HEK293 (cell line): Measurements from ENCODE around the gene PEX14.

Source experiments
- AEBP2 ChIP-seq: fragments of 450-650 bp; formaldehyde crosslinking; IDR thresholded peaks from 2 replicates; pipeline ENCODE4 v1.5.1; 2016; ENCODE audit warnings: missing biosample characterization, missing genetic modification characterization, borderline replicate concordance
- EGR2 ChIP-seq: fragments of 450-650 bp; formaldehyde crosslinking; IDR thresholded peaks from 2 replicates; pipeline ENCODE4 v1.5.1; 2016; ENCODE audit warnings: low read depth, missing biosample characterization, missing genetic modification characterization
- GLI4 ChIP-seq: fragments of 450-650 bp; formaldehyde crosslinking; IDR thresholded peaks from 2 replicates; pipeline ENCODE4 v1.5.1; 2016; ENCODE audit warnings: missing biosample characterization, missing genetic modification characterization
- KLF1 ChIP-seq: fragments of 450-650 bp; formaldehyde crosslinking; IDR thresholded peaks from 2 replicates; pipeline ENCODE4 v1.5.1; 2016; ENCODE audit warnings: missing biosample characterization, missing genetic modification characterization
- KLF17 ChIP-seq: fragments of 450-650 bp; formaldehyde crosslinking; IDR thresholded peaks from 2 replicates; pipeline ENCODE4 v1.5.1; 2016; ENCODE audit warnings: missing biosample characterization, missing genetic modification characterization
- PRDM1 ChIP-seq: fragments of 450-650 bp; formaldehyde crosslinking; IDR thresholded peaks from 2 replicates; pipeline ENCODE4; 2016; ENCODE audit warnings: missing biosample characterization, missing genetic modification characterization
- SALL2 ChIP-seq: fragments of 450-650 bp; formaldehyde crosslinking; IDR thresholded peaks from 2 replicates; pipeline ENCODE4 v1.5.0; 2017; ENCODE audit warnings: missing biosample characterization, mild to moderate bottlenecking, missing genetic modification characterization, borderline replicate concordance
- SCRT1 ChIP-seq: fragments of 450-650 bp; formaldehyde crosslinking; IDR thresholded peaks from 2 replicates; pipeline ENCODE4 v1.5.1; 2016; ENCODE audit warnings: missing biosample characterization, missing genetic modification characterization, borderline replicate concordance
- SP7 ChIP-seq: fragments of 450-650 bp; formaldehyde crosslinking; IDR thresholded peaks from 2 replicates; pipeline ENCODE4 v1.5.1; 2016; ENCODE audit warnings: missing biosample characterization, missing genetic modification characterization
- ZBTB20 ChIP-seq: fragments of 450-650 bp; formaldehyde crosslinking; IDR thresholded peaks from 2 replicates; pipeline ENCODE4 v1.5.1; 2016; ENCODE audit warnings: missing biosample characterization, missing genetic modification characterization
- ZBTB48 ChIP-seq: fragments of 450-650 bp; formaldehyde crosslinking; IDR thresholded peaks from 2 replicates; pipeline ENCODE4 v1.5.1; 2016; ENCODE audit warnings: missing biosample characterization, missing genetic modification characterization
- ZFP3 ChIP-seq: fragments of 450-650 bp; formaldehyde crosslinking; IDR thresholded peaks from 2 replicates; pipeline ENCODE4 v1.5.1; 2016; ENCODE audit warnings: low read depth, missing biosample characterization, missing genetic modification characterization
- ZNF140 ChIP-seq: fragments of 450-650 bp; formaldehyde crosslinking; IDR thresholded peaks from 2 replicates; pipeline ENCODE4 v1.5.1; 2016; ENCODE audit warnings: missing biosample characterization, missing genetic modification characterization
- ZNF18 ChIP-seq: fragments of 450-650 bp; formaldehyde crosslinking; IDR thresholded peaks from 2 replicates; pipeline ENCODE4 v1.5.1; 2016; ENCODE audit warnings: missing biosample characterization, missing genetic modification characterization
- ZNF221 ChIP-seq: fragments of 450-650 bp; formaldehyde crosslinking; IDR thresholded peaks from 2 replicates; pipeline ENCODE4 v1.5.1; 2017; ENCODE audit warnings: missing biosample characterization, missing genetic modification characterization, borderline replicate concordance
- ZNF223 ChIP-seq: fragments of 450-650 bp; formaldehyde crosslinking; IDR thresholded peaks from 2 replicates; pipeline ENCODE4 v1.5.1; 2016; ENCODE audit warnings: missing biosample characterization, missing genetic modification characterization
- ZNF292 ChIP-seq: fragments of 450-650 bp; formaldehyde crosslinking; IDR thresholded peaks from 2 replicates; pipeline ENCODE4 v1.5.1; 2016; ENCODE audit warnings: low read depth, missing biosample characterization, missing genetic modification characterization, borderline replicate concordance
- ZNF341 ChIP-seq: fragments of 450-650 bp; formaldehyde crosslinking; IDR thresholded peaks from 2 replicates; pipeline ENCODE4; 2016; ENCODE audit warnings: low read depth, missing biosample characterization, missing genetic modification characterization
- ZNF362 ChIP-seq: fragments of 450-650 bp; formaldehyde crosslinking; IDR thresholded peaks from 2 replicates; pipeline ENCODE4 v1.5.1; 2016; ENCODE audit warnings: missing biosample characterization, missing genetic modification characterization
- ZNF423 ChIP-seq: fragments of 450-650 bp; formaldehyde crosslinking; IDR thresholded peaks from 2 replicates; pipeline ENCODE4 v1.5.1; 2016; ENCODE audit warnings: missing biosample characterization, missing genetic modification characterization
- ZNF473 ChIP-seq: fragments of 450-650 bp; formaldehyde crosslinking; IDR thresholded peaks from 2 replicates; pipeline ENCODE4 v1.5.1; 2017; ENCODE audit warnings: missing biosample characterization, missing genetic modification characterization
- ZNF501 ChIP-seq: fragments of 450-650 bp; formaldehyde crosslinking; IDR thresholded peaks from 2 replicates; pipeline ENCODE4 v1.5.1; 2016; ENCODE audit warnings: missing biosample characterization, missing genetic modification characterization
- ZNF510 ChIP-seq: fragments of 450-650 bp; formaldehyde crosslinking; IDR thresholded peaks from 2 replicates; pipeline ENCODE4 v1.5.1; 2018; ENCODE audit warnings: mild to moderate bottlenecking, missing genetic modification characterization, missing biosample characterization; ENCODE audit not compliant: insufficient replicate concordance
- ZNF530 ChIP-seq: fragments of 450-650 bp; formaldehyde crosslinking; IDR thresholded peaks from 2 replicates; pipeline ENCODE4 v1.5.1; 2016; ENCODE audit warnings: low read depth, missing biosample characterization, missing genetic modification characterization
- ZNF555 ChIP-seq: fragments of 450-650 bp; formaldehyde crosslinking; conservative IDR thresholded peaks from 2 replicates; pipeline ENCODE4 v1.5.1; 2017; ENCODE audit warnings: missing biosample characterization, mild to moderate bottlenecking, missing genetic modification characterization, inconsistent platforms
- ZNF560 ChIP-seq: fragments of 450-650 bp; formaldehyde crosslinking; IDR thresholded peaks from 2 replicates; pipeline ENCODE4 v1.5.1; 2017; ENCODE audit warnings: missing biosample characterization, missing genetic modification characterization, borderline replicate concordance
- ZNF561 ChIP-seq: fragments of 450-650 bp; IDR thresholded peaks from 2 replicates; pipeline ENCODE4 v1.5.1; 2018; ENCODE audit warnings: missing biosample characterization, missing genetic modification characterization, borderline replicate concordance
- ZNF571 ChIP-seq: fragments of 450-650 bp; formaldehyde crosslinking; IDR thresholded peaks from 2 replicates; pipeline ENCODE4 v1.5.0; 2017; ENCODE audit warnings: missing biosample characterization, missing genetic modification characterization
- ZNF645 ChIP-seq: fragments of 450-650 bp; formaldehyde crosslinking; IDR thresholded peaks from 2 replicates; pipeline ENCODE4; 2016; ENCODE audit warnings: missing biosample characterization, missing genetic modification characterization
- ZNF654 ChIP-seq: fragments of 450-650 bp; formaldehyde crosslinking; IDR thresholded peaks from 2 replicates; pipeline ENCODE4 v1.5.1; 2016; ENCODE audit warnings: low read depth, missing biosample characterization, missing genetic modification characterization
- ZNF791 ChIP-seq: fragments of 450-650 bp; formaldehyde crosslinking; IDR thresholded peaks from 2 replicates; pipeline ENCODE4 v1.5.1; 2016; ENCODE audit warnings: missing biosample characterization, missing genetic modification characterization
- ZNF792 ChIP-seq: fragments of 450-650 bp; formaldehyde crosslinking; IDR thresholded peaks from 2 replicates; pipeline ENCODE4 v1.5.1; 2016; ENCODE audit warnings: missing biosample characterization, missing genetic modification characterization

Gene PEX14

GRCh38 chr1:10679496-10680220 lies 204.9 kb downstream of the PEX14 start (continued):
- no peak for TF ChIP-seq ZNF510 (tag by site-specific recombination)
- TF ChIP-seq PRDM1 (tag by site-specific recombination): no peak
- no peak for TF ChIP-seq AEBP2 (tag by site-specific recombination)
- no peak for TF ChIP-seq ZFP3
- TF ChIP-seq ZNF18 (tag by site-specific recombination): no peak
- no peak for TF ChIP-seq ZNF560 (tag by site-specific recombination)
- peak; percentile 98 for TF ChIP-seq ZNF561 (tag by site-specific recombination)
- TF ChIP-seq ZNF423 (tag by site-specific recombination): no peak
- no peak for TF ChIP-seq ZNF555 (tag by site-specific recombination)
- TF ChIP-seq ZNF654 (tag by site-specific recombination): no peak
- TF ChIP-seq SP7 (tag by site-specific recombination): peak; percentile 68
- TF ChIP-seq ZNF571 (tag by site-specific recombination): no peak
- TF ChIP-seq GLI4 (tag by site-specific recombination): no peak
- TF ChIP-seq ZNF223 (tag by site-specific recombination): no peak
- TF ChIP-seq ZBTB48 (tag by site-specific recombination): peak; percentile 59; the same call in 1 of the 2 replicates
- TF ChIP-seq ZNF341 (tag by site-specific recombination): no peak
- no peak for TF ChIP-seq SALL2 (tag by site-specific recombination)
- no peak for TF ChIP-seq ZNF530 (tag by site-specific recombination)
- TF ChIP-seq ZNF292 (tag by site-specific recombination): no peak
- peak; percentile 28; the same call in 1 of the 2 replicates for TF ChIP-seq EGR2 (tag by site-specific recombination)
- TF ChIP-seq ZBTB20: no peak
- peak; percentile 36; the same call in 1 of the 2 replicates for TF ChIP-seq KLF1
- TF ChIP-seq ZNF221: no peak
- TF ChIP-seq ZNF140 (tag by site-specific recombination): no peak
- no peak for TF ChIP-seq ZNF645
- peak; percentile 99 for TF ChIP-seq SCRT1 (tag by site-specific recombination)
- TF ChIP-seq ZNF792 (tag by site-specific recombination): no peak
- TF ChIP-seq ZNF362 (tag by site-specific recombination): no peak
- TF ChIP-seq ZNF501 (tag by site-specific recombination): no peak
- TF ChIP-seq ZNF791 (tag by site-specific recombination): no peak
- TF ChIP-seq ZNF473 (tag by site-specific recombination): no peak
- TF ChIP-seq KLF17 (tag by site-specific recombination): peak; percentile 86
